22Rv1 (cell line): ENCODE results near the gene FOXO1.

Experiments used
- H3K27ac ChIP-seq: fragments of 450-650 bp; 2 replicates; pipeline ENCODE4 v1.5.1; 2017
- ZFX ChIP-seq: fragments of 450-650 bp; IDR thresholded peaks from 2 replicates; pipeline ENCODE4 v1.6.1; 2017; ENCODE audit warnings: antibody characterized with exemption, borderline replicate concordance
- TF ChIP-seq, protein P1 (sequence below): fragments of 450-650 bp; IDR thresholded peaks from 2 replicates; pipeline ENCODE4 v1.5.1; 2017; ENCODE audit warnings: mild to moderate bottlenecking

The FOXO1 gene

DNA sequence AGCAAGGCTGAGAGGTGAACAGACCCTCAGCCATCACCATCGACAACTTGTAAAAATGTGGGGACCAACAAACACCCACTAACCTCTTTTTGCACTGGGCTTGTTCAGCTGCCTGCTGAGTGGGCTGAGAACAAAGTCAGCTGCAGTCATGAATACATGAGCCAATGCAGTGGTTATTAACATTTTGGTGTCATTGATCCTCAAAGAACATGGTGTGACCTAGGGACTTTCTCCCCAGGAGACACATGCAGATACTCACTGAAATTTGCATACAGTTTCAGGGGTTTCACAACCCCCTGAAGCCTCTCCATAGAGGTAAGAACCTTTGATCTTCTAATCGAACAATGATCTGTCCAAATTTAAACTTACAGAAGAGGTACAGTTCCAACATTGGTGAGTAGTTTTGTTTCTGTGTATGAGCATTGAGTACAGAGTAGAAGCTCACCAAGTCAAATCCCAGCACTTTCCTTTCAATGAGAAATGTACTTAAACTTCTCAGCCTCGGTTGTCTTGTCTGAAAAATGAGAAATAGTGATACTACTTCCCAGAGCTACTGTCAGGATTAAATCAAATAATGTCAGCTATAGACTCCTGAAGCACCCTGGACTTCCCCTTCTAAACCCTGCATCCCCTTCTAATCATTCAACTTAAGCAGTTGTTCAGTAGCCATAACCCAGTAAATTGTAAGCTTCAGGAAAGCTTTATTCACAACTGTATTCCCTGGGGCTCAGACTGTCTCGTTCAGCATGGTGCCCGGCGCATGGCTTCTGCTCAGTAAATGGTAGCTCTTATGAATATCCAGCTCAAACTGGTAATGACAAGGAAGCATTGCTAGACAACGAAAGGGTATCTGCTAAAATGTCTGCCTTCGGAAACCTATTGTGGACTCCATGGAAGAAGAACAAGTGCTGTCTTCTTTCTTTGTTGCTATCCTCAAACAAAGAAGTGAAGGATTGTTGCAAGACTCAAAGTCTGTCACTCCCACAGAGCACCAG lies 148.7 kb downstream of the FOXO1 start:
- H3K27ac ChIP-seq, result no peak overlapping the region
- TF ChIP-seq, protein P1, sequence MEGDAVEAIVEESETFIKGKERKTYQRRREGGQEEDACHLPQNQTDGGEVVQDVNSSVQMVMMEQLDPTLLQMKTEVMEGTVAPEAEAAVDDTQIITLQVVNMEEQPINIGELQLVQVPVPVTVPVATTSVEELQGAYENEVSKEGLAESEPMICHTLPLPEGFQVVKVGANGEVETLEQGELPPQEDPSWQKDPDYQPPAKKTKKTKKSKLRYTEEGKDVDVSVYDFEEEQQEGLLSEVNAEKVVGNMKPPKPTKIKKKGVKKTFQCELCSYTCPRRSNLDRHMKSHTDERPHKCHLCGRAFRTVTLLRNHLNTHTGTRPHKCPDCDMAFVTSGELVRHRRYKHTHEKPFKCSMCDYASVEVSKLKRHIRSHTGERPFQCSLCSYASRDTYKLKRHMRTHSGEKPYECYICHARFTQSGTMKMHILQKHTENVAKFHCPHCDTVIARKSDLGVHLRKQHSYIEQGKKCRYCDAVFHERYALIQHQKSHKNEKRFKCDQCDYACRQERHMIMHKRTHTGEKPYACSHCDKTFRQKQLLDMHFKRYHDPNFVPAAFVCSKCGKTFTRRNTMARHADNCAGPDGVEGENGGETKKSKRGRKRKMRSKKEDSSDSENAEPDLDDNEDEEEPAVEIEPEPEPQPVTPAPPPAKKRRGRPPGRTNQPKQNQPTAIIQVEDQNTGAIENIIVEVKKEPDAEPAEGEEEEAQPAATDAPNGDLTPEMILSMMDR, result no peak
- no peak for TF ChIP-seq ZFX

DNA sequence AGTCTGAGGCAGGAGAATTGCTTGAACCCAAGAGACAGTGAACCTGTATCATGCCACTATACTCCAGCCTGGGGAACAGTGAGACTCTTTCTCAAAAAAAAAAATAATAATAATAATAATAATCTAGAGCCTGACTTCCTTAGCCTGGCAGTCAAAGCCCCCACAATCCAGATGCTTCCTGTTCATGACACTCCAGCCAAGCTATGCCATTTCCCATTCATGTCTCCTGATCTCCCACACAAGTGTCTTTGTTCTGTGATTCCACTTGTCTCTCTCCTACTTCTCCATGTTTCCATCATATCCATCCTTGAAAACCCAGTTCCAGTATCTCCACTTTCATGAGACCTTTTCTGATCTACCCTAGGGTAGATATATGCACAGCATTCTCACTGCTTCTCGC lies 150.7 kb downstream of the FOXO1 start:
- H3K27ac ChIP-seq, result no peak overlapping the region
- TF ChIP-seq, protein P1, result no peak
- TF ChIP-seq ZFX, result no peak

DNA sequence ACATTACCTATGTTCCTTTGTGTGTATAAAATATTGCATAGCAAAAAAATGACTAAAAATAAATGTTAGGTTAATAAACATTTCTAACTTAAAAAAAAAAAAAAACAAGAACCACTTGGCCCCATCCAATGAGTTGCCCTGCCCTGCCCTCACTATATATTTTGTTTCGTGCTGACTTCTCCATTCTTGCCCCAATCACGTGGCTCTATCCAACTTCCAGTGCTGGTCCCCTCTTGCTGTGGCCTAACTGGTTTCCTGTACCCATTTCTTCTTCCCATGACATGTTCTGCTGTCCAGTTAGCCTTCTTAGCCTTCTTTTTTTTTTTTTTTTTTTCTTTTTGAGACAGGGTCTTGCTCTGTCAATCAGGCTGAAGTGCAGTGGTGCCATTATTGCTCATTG lies 151.6 kb downstream of the FOXO1 start:
- TF ChIP-seq, protein P1, result no peak
- TF ChIP-seq ZFX, result no peak
- H3K27ac ChIP-seq, result no peak overlapping the region

DNA sequence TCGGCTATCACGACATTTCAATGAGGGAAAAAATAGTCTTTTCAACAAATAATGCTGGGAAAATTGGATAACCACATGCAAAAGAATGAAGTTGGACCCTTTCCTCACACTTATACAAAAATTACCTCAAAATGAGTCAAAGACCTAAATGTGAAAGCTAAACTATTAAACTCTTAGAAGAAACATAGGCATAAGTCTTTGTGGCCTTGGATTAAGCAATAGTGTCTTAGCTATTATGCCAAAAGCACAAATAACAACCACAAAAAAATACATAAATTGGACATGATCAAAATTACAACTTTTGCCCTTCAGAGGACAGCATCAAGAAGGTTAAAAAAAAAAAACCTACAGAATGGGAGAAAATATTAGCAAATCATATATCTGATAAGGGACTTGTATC lies 156.6 kb downstream of the FOXO1 start:
- TF ChIP-seq, protein P1, result no peak
- TF ChIP-seq ZFX, result no peak
- H3K27ac ChIP-seq, result no peak overlapping the region

DNA sequence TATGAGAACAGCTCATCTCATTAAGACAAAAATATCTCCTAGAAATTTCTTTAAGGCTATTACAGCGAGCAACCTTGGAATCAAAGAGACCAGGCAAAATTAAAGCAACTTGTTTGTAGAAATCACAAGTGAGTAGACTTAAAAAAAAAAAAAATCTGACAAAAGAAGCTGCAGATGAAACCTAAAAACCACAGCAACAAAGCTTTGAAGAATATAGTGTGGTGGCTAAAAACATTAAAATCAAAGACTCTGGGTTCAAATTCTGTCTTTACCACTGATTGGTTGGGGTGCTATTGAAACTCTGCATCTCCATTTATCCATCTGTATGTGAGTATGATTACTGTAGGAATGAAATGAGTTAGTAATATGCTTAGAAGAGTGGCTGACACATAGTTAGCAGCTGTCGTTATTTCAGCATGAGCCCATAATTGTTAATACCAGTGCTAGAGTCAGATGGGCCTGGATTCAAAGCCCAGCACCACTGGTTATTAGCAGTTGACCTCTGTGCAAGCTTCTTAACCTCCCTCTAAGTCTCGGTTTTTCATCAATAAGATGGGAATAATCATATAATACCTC lies 157.6 kb downstream of the FOXO1 start:
- H3K27ac ChIP-seq, result no peak overlapping the region

DNA sequence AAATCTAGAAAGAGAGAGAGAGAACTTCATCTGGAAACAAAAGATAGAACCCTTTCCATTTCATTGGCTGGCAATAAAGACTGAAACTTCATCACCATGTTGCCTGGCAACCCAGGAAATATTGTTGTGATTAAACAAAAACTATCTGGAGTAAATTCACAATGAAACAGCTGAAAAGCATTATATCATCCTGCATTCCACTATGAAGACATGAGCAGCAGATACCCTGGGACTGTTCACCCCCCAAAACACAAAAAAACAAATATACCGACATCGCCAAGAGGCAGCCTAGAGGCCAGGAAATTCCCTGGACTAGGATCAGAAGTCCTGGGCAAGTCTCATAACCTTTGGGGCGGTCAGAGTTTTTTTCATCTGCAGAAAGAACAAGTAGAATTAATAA lies 158.3 kb downstream of the FOXO1 start:
- H3K27ac ChIP-seq, result no peak overlapping the region
- TF ChIP-seq, protein P1, result no peak
- TF ChIP-seq ZFX, result no peak

More for the DNA sequence above, 157.6 kb downstream of the FOXO1 start:
- TF ChIP-seq, protein P1, result no peak
- no peak for TF ChIP-seq ZFX
